ENCODE results near the gene NSUN6.

GRCh38 chr10:18615618-18616017 is 35.8 kb downstream of the NSUN6 start:
- TF ChIP-seq RFX5 (IDR thresholded peaks at IDR 0.05; ENCODE audit: low read length) (no peak), EP300 (IDR thresholded peaks at IDR 0.05; ENCODE audit: borderline replicate concordance in 1 of 2, low read depth in 1 of 2, low read length in 1 of 2) (no peak), YY1 (IDR thresholded peaks at IDR 0.05; ENCODE audit: low read depth) (no peak)
- TF ChIP-seq, protein P1, sequence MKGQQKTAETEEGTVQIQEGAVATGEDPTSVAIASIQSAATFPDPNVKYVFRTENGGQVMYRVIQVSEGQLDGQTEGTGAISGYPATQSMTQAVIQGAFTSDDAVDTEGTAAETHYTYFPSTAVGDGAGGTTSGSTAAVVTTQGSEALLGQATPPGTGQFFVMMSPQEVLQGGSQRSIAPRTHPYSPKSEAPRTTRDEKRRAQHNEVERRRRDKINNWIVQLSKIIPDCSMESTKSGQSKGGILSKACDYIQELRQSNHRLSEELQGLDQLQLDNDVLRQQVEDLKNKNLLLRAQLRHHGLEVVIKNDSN (IDR thresholded peaks at IDR 0.05; ENCODE audit: borderline replicate concordance, low read depth): no peak
- TF ChIP-seq, protein P2, sequence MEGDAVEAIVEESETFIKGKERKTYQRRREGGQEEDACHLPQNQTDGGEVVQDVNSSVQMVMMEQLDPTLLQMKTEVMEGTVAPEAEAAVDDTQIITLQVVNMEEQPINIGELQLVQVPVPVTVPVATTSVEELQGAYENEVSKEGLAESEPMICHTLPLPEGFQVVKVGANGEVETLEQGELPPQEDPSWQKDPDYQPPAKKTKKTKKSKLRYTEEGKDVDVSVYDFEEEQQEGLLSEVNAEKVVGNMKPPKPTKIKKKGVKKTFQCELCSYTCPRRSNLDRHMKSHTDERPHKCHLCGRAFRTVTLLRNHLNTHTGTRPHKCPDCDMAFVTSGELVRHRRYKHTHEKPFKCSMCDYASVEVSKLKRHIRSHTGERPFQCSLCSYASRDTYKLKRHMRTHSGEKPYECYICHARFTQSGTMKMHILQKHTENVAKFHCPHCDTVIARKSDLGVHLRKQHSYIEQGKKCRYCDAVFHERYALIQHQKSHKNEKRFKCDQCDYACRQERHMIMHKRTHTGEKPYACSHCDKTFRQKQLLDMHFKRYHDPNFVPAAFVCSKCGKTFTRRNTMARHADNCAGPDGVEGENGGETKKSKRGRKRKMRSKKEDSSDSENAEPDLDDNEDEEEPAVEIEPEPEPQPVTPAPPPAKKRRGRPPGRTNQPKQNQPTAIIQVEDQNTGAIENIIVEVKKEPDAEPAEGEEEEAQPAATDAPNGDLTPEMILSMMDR (IDR thresholded peaks at IDR 0.05): no peak
- TF ChIP-seq, protein P3, sequence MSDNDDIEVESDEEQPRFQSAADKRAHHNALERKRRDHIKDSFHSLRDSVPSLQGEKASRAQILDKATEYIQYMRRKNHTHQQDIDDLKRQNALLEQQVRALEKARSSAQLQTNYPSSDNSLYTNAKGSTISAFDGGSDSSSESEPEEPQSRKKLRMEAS (IDR thresholded peaks at IDR 0.05; ENCODE audit: low read depth): no peak

All from SK-N-SH (cell line).